NB4 (cell line): Measurements from ENCODE around the gene DLGAP4.

Experiments
- DNase-seq: peaks from one replicate; pipeline ENCODE4 v3.0.0; 2010; ENCODE audit warnings: low read depth
- H3K4me3 ChIP-seq: one replicate; pipeline ENCODE4 v1.5.1; 2011; ENCODE audit warnings: mild to moderate bottlenecking, low read depth, low read length, moderate library complexity
- MYC ChIP-seq: IDR thresholded peaks from 2 replicates; pipeline ENCODE4 v1.6.1; 2011; ENCODE audit warnings: low read depth, low read length
- POLR2A ChIP-seq: IDR thresholded peaks from 2 replicates; pipeline ENCODE4 v1.6.1; 2011; ENCODE audit warnings: mild to moderate bottlenecking; ENCODE audit not compliant: insufficient read length; ENCODE audit errors: extremely low read depth
- TF ChIP-seq, protein P1 (sequence below): IDR thresholded peaks from 2 replicates; pipeline ENCODE4 v1.6.1; 2011; ENCODE audit warnings: low read depth, low read length
- TF ChIP-seq, protein P2 (sequence below): IDR thresholded peaks from one replicate; pipeline ENCODE4 v1.5.1; 2012; ENCODE audit warnings: low read depth, low read length

DLGAP4 gene

DNA sequence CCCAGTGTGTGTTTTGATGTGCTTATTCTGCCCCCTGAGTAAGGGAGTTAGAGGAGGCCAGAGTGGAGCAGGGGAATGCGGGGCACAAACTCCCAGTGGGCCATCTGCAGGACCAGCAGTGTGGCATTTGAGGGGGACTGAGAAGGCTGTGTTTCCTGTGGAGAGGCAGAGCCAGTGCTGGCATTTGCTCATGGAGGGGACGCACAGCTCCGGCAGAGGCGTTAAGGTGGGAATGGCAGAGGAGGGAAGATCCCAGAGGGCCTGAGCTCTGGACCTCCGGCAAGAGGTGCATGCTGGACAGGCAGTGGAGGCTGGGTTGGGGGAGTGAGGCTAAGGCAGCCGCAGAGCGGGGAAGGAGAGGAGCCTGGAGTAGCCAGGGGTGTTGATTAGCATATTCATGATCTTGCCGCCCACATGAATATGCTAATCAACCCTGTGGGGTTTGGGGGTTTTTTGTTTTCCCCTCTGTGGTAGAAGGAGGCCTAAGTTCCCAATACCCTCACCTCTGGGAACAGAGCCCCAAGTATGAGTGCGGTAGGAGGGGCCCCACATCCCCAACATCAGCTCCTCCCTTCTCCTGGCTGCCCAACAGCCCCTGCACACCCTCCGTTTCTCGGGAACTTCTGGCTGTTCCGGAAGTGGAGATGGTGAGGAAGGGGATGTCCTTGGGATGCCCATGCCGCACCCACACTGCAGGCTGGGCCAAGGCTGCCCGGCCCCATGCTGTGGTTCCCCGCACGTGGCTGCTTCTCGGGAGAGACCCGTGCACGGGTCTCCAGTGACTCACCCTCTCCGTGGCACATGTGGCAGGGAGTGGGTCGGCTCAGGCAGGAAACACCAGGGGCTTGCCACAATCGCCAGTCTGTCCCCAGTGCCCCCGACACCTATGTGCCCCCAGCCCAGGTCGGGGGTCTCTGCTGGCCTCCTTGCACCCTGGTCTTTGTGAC lies 33.8 kb downstream of the DLGAP4 start:
- TF ChIP-seq, protein P1, sequence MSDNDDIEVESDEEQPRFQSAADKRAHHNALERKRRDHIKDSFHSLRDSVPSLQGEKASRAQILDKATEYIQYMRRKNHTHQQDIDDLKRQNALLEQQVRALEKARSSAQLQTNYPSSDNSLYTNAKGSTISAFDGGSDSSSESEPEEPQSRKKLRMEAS: no peak
- TF ChIP-seq, protein P2, sequence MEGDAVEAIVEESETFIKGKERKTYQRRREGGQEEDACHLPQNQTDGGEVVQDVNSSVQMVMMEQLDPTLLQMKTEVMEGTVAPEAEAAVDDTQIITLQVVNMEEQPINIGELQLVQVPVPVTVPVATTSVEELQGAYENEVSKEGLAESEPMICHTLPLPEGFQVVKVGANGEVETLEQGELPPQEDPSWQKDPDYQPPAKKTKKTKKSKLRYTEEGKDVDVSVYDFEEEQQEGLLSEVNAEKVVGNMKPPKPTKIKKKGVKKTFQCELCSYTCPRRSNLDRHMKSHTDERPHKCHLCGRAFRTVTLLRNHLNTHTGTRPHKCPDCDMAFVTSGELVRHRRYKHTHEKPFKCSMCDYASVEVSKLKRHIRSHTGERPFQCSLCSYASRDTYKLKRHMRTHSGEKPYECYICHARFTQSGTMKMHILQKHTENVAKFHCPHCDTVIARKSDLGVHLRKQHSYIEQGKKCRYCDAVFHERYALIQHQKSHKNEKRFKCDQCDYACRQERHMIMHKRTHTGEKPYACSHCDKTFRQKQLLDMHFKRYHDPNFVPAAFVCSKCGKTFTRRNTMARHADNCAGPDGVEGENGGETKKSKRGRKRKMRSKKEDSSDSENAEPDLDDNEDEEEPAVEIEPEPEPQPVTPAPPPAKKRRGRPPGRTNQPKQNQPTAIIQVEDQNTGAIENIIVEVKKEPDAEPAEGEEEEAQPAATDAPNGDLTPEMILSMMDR: no peak
- TF ChIP-seq MYC: no peak
- TF ChIP-seq POLR2A: no peak
- H3K4me3 ChIP-seq: no peak overlapping the region
- no peak for DNase-seq

DNA sequence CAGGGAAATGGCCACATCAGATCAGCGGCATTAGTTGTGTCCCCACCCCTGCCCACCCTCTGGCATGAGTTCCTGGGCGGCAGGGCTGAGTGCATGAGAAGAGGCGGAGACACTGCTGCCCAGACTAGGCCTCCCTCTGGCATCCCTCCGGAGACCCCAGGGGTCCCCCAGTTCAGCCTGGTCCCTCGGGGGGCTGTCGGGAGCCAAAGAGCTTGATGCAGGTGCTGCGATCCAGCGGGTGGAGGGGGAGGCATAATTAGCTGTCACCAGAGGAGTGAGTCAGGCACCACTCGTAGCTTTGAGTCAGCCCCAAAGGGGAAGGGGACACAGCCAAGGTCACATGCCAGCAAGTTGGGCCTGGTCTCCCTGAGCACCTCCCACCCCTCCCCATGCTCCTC lies 34.5 kb downstream of the DLGAP4 start:
- no peak for TF ChIP-seq POLR2A
- TF ChIP-seq, protein P1: no peak
- no peak for DNase-seq
- no peak overlapping the region for H3K4me3 ChIP-seq

DNA sequence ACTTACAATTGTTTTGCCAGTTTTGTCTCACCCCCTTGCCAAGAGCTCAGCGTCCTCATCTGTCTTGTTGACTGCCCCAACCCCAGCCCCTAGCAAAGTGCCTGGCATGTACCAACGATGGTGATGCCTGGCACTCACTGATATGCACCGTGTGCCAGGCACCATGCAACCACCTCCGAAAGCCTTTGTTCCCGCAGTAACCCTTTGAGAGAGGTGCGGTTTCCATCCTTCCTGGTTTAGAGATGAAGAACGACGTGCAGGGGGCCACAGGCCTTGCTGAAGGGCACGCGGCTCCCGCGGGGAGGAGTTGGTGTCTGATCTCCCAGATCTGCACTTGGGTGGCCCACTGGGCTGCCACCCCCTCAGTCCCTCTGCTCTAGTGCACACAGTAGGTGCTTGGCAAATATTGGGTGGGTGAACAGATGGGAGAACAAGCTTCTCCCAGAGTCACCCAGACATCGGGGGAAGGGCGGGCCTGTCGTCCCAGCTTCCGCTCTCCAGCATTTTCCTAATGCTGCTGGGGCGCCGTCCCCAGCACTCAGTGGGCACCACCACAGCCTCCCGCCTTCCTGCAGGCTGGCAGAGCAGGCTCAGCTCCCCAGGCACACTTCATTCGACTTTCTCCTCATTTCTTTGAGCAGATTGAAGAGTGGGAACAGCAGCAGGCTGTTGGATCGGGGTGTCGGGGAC lies 35.3 kb downstream of the DLGAP4 start:
- no peak for DNase-seq
- TF ChIP-seq MYC (no peak), POLR2A (no peak)
- TF ChIP-seq, protein P1: no peak
- TF ChIP-seq, protein P2: no peak
- H3K4me3 ChIP-seq: no peak overlapping the region

DNA sequence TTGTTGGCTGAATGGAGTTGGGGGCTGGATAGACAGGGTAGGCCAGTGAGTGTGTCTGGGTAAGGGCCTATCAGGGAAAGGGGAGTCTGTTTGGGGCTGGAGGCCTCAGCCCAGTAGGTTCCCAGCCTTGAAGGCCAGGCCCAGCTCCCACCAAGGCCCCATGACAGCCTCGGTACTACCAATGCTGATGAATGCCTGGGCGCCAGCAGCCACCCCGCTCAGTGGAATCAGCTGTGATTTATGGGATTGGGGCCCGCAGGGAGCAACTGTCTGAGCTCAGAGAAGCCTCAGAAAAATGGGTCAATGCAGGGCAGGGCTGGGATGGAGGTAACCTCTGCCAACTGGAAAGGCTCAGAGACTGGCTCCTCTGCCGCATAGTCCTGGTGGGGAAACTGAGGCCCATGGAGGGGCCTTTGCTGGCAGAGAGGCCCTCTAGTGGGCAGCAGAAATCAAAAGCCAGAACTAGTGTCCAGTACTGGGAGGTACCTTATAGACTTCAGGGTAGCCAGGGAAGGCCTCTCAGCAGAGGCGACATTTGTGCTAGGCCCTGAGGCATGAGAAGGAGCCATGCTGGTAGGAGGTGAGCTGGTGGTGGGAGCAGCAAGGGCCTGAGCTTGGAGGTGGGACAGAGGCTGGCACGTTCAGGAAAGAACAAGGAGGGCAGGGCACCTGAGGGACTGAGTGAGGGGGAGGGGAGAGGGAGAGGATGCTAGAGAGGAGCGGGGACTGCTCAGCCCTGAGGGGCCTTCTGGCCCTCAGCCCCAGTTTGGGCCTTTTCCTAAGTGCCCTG lies 36.4 kb downstream of the DLGAP4 start:
- no peak for DNase-seq
- TF ChIP-seq, protein P1: no peak
- TF ChIP-seq POLR2A (no peak), MYC (no peak)
- TF ChIP-seq, protein P2: no peak
- H3K4me3 ChIP-seq: no peak overlapping the region

DNA sequence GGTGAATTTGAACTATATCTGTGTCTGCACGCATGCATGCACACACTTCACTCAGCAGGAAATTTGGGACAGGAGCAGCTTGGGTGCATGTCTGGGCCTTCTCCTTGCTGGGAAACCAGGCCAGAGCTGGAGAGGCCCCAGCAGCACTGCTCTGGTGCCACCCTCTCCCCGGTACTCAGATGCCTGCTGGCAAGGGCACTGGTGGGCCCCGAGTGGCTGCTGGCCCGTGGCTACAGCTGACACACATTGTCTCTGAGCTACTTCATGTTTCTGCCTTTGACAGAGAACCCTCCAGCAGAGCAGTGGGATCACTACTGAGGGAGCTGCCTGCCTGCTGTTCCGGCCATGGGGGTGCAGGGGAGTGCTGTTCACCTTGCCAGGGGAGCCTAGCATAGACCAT lies 37.5 kb downstream of the DLGAP4 start:
- no peak overlapping the region for H3K4me3 ChIP-seq
- TF ChIP-seq MYC (no peak), POLR2A (no peak)
- TF ChIP-seq, protein P1: no peak
- TF ChIP-seq, protein P2: no peak
- DNase-seq: no peak
